CD4-positive, alpha-beta T cell (primary cell): Measurements from ENCODE around the gene ELL2. TPM values are rescaled to one million over a fixed set of nuclear protein-coding genes. Genes with fewer than 3 reads are reported as not detected.

Source experiments
- ATAC-seq: fragments of 200-7000 bp; cut with Tn5 transposase; one replicate; pipeline ENCODE4 v1.10.0; 2022; ENCODE audit warnings: mild to moderate bottlenecking; ENCODE audit not compliant: poor library complexity
- CTCF ChIA-PET: fragments of 350-600 bp; sonication (Branson Sonifier 250); formaldehyde crosslinking; loops from one replicate; lab custom pipeline; 2021; ENCODE audit warnings: antibody characterized with exemption, inconsistent platforms; lab: Charles Lee
- POLR2A ChIA-PET: fragments of 350-600 bp; sonication (Branson Sonifier 250); formaldehyde crosslinking; loops from one replicate; lab custom pipeline; 2021; ENCODE audit warnings: antibody characterized with exemption, inconsistent platforms; lab: Charles Lee
- DNase-seq, 14 experiments: peaks; one replicate each; pipeline ENCODE4 v3.0.0-alpha.2; 2013 to 2020; ENCODE audit warnings: mixed read lengths in 2 of 14
- H3K27ac ChIP-seq, 2 donors: one replicate each; pipeline versions ENCODE4 v1.5.1 to v1.7.0; 2013; ENCODE audit warnings: low read length in 2 of 2, low read depth in 1 of 2, mild to moderate bottlenecking in 1 of 2
- H3K27me3 ChIP-seq, 2 experiments: 1 replicate in 1 of 2; 2 replicates in 1 of 2; pipeline versions ENCODE4 v1.6.1 to v1.7.0; 2013; ENCODE audit warnings: low read length in 2 of 2, control low read depth in 1 of 2, mild to moderate bottlenecking in 1 of 2, moderate library complexity in 1 of 2; ENCODE audit not compliant: insufficient read depth in 2 of 2, control insufficient read depth in 1 of 2
- H3K36me3 ChIP-seq: one replicate; pipeline ENCODE4 v1.6.1; 2013; ENCODE audit warnings: low read length, control low read depth; ENCODE audit not compliant: insufficient read depth
- H3K4me1 ChIP-seq: one replicate; pipeline ENCODE4 v1.6.1; 2013; ENCODE audit warnings: low read length, control low read depth; ENCODE audit not compliant: insufficient read depth
- H3K4me3 ChIP-seq: one replicate; pipeline ENCODE4 v1.5.1; 2013; ENCODE audit warnings: mild to moderate bottlenecking, low read length, moderate library complexity
- H3K9me3 ChIP-seq, 2 experiments: 1 replicate in 1 of 2; 2 replicates in 1 of 2; pipeline versions ENCODE4 v1.6.1 to v1.7.0; 2013; ENCODE audit warnings: low read length in 2 of 2, mild to moderate bottlenecking in 2 of 2, control low read depth in 1 of 2, moderate library complexity in 1 of 2; ENCODE audit not compliant: control insufficient read depth in 1 of 2, insufficient read depth in 1 of 2
- H3K27ac Mint-ChIP-seq: one replicate; pipeline ENCODE4 v1.8.0; 2020; ENCODE audit warnings: mixed read lengths
- H3K27me3 Mint-ChIP-seq: one replicate; pipeline ENCODE4 v1.8.0; 2021; ENCODE audit warnings: mixed read lengths
- H3K36me3 Mint-ChIP-seq: one replicate; pipeline ENCODE4 v1.8.0; 2021; ENCODE audit warnings: low read depth, mixed read lengths
- H3K4me1 Mint-ChIP-seq: one replicate; pipeline ENCODE4 v1.8.0; 2021; ENCODE audit warnings: low read depth, mixed read lengths
- H3K4me3 Mint-ChIP-seq: one replicate; pipeline ENCODE4 v1.8.0; 2020; ENCODE audit warnings: mild to moderate bottlenecking, mixed read lengths
- H3K9me3 Mint-ChIP-seq: one replicate; pipeline ENCODE4 v1.8.0; 2020; ENCODE audit warnings: mixed read lengths
- intact Hi-C, 2 experiments: fragments of 100-400 bp; cut with DNase I in 1 of 2; cut with micrococcal nuclease in 1 of 2; formaldehyde crosslinking; loops; one replicate each; pipeline versions ENCODE4 v1.15.1 to v1.9.0; 2023 to 2025; cut with DNase I, micrococcal nuclease
- total RNA-seq, 174 experiments: library from RNA in 2 of 174; stranded (reverse) in 2 of 174; gene quantifications; one replicate each; pipeline ENCODE4 v1.2.3 and lab custom pipeline; 2021 to 2026
- TF ChIP-seq, protein P1 (sequence below): fragments of 200-600 bp; IDR thresholded peaks from one replicate; pipeline ENCODE4 v1.8.0; 2022; ENCODE audit warnings: antibody characterized with exemption, mild to moderate bottlenecking

The ELL2 gene
- total RNA-seq, 2 experiments from 2014 or later: 93.5 to 98.1 TPM

- no peak overlapping the region for H3K27ac ChIP-seq
- ChIA-PET CTCF (no interaction called here), POLR2A (no interaction called here)
- intact Hi-C loops: no loop called here
- no peaks in the 10 kb centered on the region for H3K36me3 Mint-ChIP-seq
- no peaks in the 10 kb centered on the region for H3K27me3 ChIP-seq
- no peaks in the 10 kb centered on the region for H3K9me3 Mint-ChIP-seq
- TF ChIP-seq, protein P1, sequence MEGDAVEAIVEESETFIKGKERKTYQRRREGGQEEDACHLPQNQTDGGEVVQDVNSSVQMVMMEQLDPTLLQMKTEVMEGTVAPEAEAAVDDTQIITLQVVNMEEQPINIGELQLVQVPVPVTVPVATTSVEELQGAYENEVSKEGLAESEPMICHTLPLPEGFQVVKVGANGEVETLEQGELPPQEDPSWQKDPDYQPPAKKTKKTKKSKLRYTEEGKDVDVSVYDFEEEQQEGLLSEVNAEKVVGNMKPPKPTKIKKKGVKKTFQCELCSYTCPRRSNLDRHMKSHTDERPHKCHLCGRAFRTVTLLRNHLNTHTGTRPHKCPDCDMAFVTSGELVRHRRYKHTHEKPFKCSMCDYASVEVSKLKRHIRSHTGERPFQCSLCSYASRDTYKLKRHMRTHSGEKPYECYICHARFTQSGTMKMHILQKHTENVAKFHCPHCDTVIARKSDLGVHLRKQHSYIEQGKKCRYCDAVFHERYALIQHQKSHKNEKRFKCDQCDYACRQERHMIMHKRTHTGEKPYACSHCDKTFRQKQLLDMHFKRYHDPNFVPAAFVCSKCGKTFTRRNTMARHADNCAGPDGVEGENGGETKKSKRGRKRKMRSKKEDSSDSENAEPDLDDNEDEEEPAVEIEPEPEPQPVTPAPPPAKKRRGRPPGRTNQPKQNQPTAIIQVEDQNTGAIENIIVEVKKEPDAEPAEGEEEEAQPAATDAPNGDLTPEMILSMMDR: no peak
- H3K27ac Mint-ChIP-seq: no peak overlapping the region
- peaks cover 4% of the 10 kb centered on the region for H3K27me3 Mint-ChIP-seq
- ATAC-seq: no peak
- H3K4me1 ChIP-seq: no peaks in the 10 kb centered on the region
- no peak for DNase-seq
- H3K9me3 ChIP-seq: no peaks in the 10 kb centered on the region
- H3K4me1 Mint-ChIP-seq: no peaks in the 10 kb centered on the region
- H3K4me3 ChIP-seq: no peak overlapping the region
- H3K36me3 ChIP-seq: no peaks in the 10 kb centered on the region
- H3K4me3 Mint-ChIP-seq: no peak overlapping the region
Observed at GRCh38 chr5:95996904-95997723, 35.5 kb upstream of the ELL2 start.

GRCh38 chr5:95995962-95996489, 34.4 kb upstream of the ELL2 start:
- H3K27ac Mint-ChIP-seq: no peak overlapping the region
- no peak overlapping the region for H3K4me3 ChIP-seq
- H3K4me1 ChIP-seq: no peaks in the 10 kb centered on the region
- H3K36me3 Mint-ChIP-seq: no peaks in the 10 kb centered on the region
- H3K27ac ChIP-seq: no peak overlapping the region
- H3K9me3 Mint-ChIP-seq: no peaks in the 10 kb centered on the region
- H3K27me3 ChIP-seq: no peaks in the 10 kb centered on the region
- no peaks in the 10 kb centered on the region for H3K4me1 Mint-ChIP-seq
- intact Hi-C loops: no loop called here
- H3K9me3 ChIP-seq: no peaks in the 10 kb centered on the region
- TF ChIP-seq, protein P1: no peak
- CTCF ChIA-PET: interaction anchor here (2.0 kb wide), 1 partner anchor 10 kb away, joined by 7 read pairs; no protein-coding TSS in a partner anchor
- DNase-seq: no peak
- no peaks in the 10 kb centered on the region for H3K36me3 ChIP-seq
- peaks cover 7% of the 10 kb centered on the region for H3K27me3 Mint-ChIP-seq
- H3K4me3 Mint-ChIP-seq: no peak overlapping the region
- ATAC-seq: no peak
- POLR2A ChIA-PET: no interaction called here

DNA sequence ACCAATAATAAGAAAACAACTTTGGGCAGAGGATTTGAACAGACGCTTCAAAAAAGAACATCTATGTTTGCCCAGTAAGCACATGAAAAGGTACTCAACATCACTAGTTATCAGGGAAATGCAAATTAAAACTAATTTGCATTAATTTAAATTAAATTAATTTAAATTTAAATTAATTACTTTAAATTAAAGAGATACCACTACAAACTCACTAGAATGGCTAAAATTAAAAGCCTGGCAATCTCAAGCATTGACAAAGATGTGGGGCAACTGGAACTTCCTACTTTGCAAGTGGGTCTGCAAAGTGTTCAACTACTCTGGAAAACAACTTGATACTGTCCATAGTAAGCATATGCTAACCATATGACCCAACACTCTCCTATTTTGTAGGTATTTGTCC, 32.1 kb upstream of the ELL2 start:
- H3K27ac Mint-ChIP-seq: no peak overlapping the region
- TF ChIP-seq, protein P1: no peak
- POLR2A ChIA-PET: no interaction called here

More for the DNA sequence above, 32.1 kb upstream of the ELL2 start:
- peaks cover 7% of the 10 kb centered on the region for H3K27me3 Mint-ChIP-seq
- Histone ChIP-seq H3K9me3 (no peaks in the 10 kb centered on the region), H3K4me1 (no peaks in the 10 kb centered on the region), H3K36me3 (no peaks in the 10 kb centered on the region), H3K27me3 (no peaks in the 10 kb centered on the region), H3K27ac (no peak overlapping the region), H3K4me3 (no peak overlapping the region)
- H3K4me1 Mint-ChIP-seq: no peaks in the 10 kb centered on the region
- H3K4me3 Mint-ChIP-seq: no peak overlapping the region
- CTCF ChIA-PET: no interaction called here
- DNase-seq (no peak), ATAC-seq (no peak)
- H3K36me3 Mint-ChIP-seq: no peaks in the 10 kb centered on the region
- H3K9me3 Mint-ChIP-seq: no peaks in the 10 kb centered on the region
- intact Hi-C loops: no loop called here
